Hippocampal formation (tissue), 2 donors: ENCODE measurements around the gene STAB1.

ENCODE experiments used
- DNase-seq, 2 donors: peaks; one replicate each; lab custom pipeline; 2025; lab: John Stamatoyannopoulos, UW

Gene STAB1

GRCh38 chr3:52487050-52487787 lies 7.9 kb upstream of the STAB1 start:
- no peak for DNase-seq

- no peak for DNase-seq
Measured at GRCh38 chr3:52487788-52488691, 7.1 kb upstream of the STAB1 start.

GRCh38 chr3:52488746-52489145 lies 6.4 kb upstream of the STAB1 start:
- no peak for DNase-seq

- DNase-seq = no peak
Measured at GRCh38 chr3:52489453-52489852, 5.7 kb upstream of the STAB1 start.

- no peak for DNase-seq
Measured at GRCh38 chr3:52490035-52490938, 4.9 kb upstream of the STAB1 start.

- DNase-seq = peak in 1 of 2 donors; percentile 23
Measured at GRCh38 chr3:52490939-52491526, 4.1 kb upstream of the STAB1 start.

- DNase-seq = no peak
Measured at GRCh38 chr3:52492059-52492458, 3.1 kb upstream of the STAB1 start.

- no peak for DNase-seq
Measured at GRCh38 chr3:52493232-52494017, 1.7 kb upstream of the STAB1 start.

- DNase-seq = no peak
Measured at GRCh38 chr3:52494445-52494844, 693 bp upstream of the STAB1 start.

- DNase-seq = no peak
Measured at GRCh38 chr3:52495777-52496602, 852 bp downstream of the STAB1 start.

GRCh38 chr3:52498137-52499054 lies 3.3 kb downstream of the STAB1 start:
- DNase-seq = peak; percentile 41 to 58

- DNase-seq = no peak
Measured at GRCh38 chr3:52501046-52501445, 5.9 kb downstream of the STAB1 start.

- no peak for DNase-seq
Measured at GRCh38 chr3:52502001-52502400, 6.9 kb downstream of the STAB1 start.

- no peak for DNase-seq
Measured at GRCh38 chr3:52502808-52503350, 7.7 kb downstream of the STAB1 start.

GRCh38 chr3:52503788-52504424 lies 8.8 kb downstream of the STAB1 start:
- DNase-seq = no peak

- DNase-seq = no peak
Measured at GRCh38 chr3:52504977-52505376, 9.8 kb downstream of the STAB1 start.

GRCh38 chr3:52506266-52506966 lies 11.3 kb downstream of the STAB1 start:
- no peak for DNase-seq
